ENCODE data around the gene ZSCAN25. TPM values are rescaled to one million over a fixed set of nuclear protein-coding genes. Genes with fewer than 3 reads are reported as not detected.

ZSCAN25 gene
- total and polyA plus RNA-seq, 2 of the 13 experiments (the other 11 are each of a cell fraction or from before 2014, with no cell fraction given) = 12.1 to 16.8 TPM

DNA sequence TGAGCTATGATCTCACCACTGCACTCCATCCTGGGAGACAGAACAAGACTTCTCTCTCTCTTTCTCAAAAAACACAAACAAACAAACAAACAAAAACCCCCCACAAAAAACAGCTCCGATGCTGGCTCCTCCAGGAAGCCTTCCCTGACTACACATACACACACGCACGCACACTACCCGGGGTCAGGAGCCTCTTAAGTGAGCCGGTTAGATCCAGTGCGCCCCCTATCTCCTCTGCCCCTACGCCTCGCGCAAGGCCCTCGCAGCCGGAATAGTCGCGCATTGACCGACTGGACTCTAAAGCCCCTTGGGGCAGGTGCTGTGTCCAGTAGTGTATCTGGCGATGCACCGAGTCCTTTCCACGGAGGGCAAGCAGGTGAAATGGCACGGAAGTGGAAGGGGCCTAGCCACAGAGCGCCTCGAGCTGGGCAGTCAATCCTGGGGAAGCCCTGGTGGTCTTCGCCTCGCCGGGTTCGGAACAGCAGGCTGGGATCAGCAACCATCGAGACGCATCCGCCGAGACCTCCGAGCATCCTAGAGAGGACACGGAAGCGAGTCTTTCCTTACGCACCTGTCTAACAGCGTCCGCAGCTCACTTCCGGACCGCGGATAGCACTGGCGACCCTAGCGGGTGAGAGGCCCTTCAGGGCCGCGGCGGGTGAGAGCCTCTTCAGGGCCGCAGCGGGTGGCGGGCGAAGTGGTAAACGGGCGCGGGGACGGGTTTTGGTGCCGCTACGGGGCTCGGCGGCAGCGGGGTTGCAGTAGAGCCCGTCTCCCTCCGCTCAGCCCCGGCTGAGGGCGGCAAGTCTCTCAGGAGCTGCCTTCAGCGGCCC is at the start of gene ZSCAN25 (continued):
- TF ChIP-seq ZNF30 (CRISPR knock-in tag; IDR thresholded peaks at IDR 0.05) (peak; percentile 44), MAFG (CRISPR knock-in tag; IDR thresholded peaks at IDR 0.05) (no peak), TGIF2 (CRISPR knock-in tag; IDR thresholded peaks at IDR 0.05) (peak; percentile 87), ETV6 (CRISPR knock-in tag; conservative IDR thresholded peaks at IDR 0.05) (peak; percentile 44), ARNTL (CRISPR knock-in tag; IDR thresholded peaks at IDR 0.05) (no peak), ZNF777 (CRISPR knock-in tag; IDR thresholded peaks at IDR 0.05) (peak; percentile 67), DMAP1 (CRISPR knock-in tag; IDR thresholded peaks at IDR 0.05) (peak; percentile 78), ERF (CRISPR knock-in tag; IDR thresholded peaks at IDR 0.05) (peak; percentile 84; the same call in 1 of the 2 replicates), MYC (CRISPR knock-in tag; IDR thresholded peaks at IDR 0.05; ENCODE audit: borderline replicate concordance) (peak; percentile 85; the same call in 1 of the 2 replicates), SATB2 (CRISPR knock-in tag; IDR thresholded peaks at IDR 0.05) (peak; percentile 92), KDM1A (CRISPR knock-in tag; IDR thresholded peaks at IDR 0.05) (no peak; the same call in 1 of the 2 replicates), NFE2 (CRISPR knock-in tag; IDR thresholded peaks at IDR 0.05) (no peak), ZSCAN22 (CRISPR knock-in tag; IDR thresholded peaks at IDR 0.05) (peak; percentile 50; the same call in 1 of the 2 replicates), FIP1L1 (IDR thresholded peaks at IDR 0.05; ENCODE audit: borderline replicate concordance, insufficient read depth, low read depth, low read length) (no peak), HCFC1 (IDR thresholded peaks at IDR 0.05; ENCODE audit: low read depth, low read length) (peak; percentile 69), JDP2 (CRISPR knock-in tag; IDR thresholded peaks at IDR 0.05; ENCODE audit: borderline replicate concordance) (no peak), ZNF615 (CRISPR knock-in tag; IDR thresholded peaks at IDR 0.05; ENCODE audit: borderline replicate concordance) (no peak), PRDM10 (CRISPR knock-in tag; IDR thresholded peaks at IDR 0.05; ENCODE audit: low read depth) (0 out of 2 replicates have a peak, but pooled peaks have one; percentile 23), SCMH1 (CRISPR knock-in tag; IDR thresholded peaks at IDR 0.05; ENCODE audit: borderline replicate concordance) (no peak), ZBTB7A (CRISPR knock-in tag; IDR thresholded peaks at IDR 0.05) (peak; percentile 94)
- TF ChIP-seq, protein P1, sequence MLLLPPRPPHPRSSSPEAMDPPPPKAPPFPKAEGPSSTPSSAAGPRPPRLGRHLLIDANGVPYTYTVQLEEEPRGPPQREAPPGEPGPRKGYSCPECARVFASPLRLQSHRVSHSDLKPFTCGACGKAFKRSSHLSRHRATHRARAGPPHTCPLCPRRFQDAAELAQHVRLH (CRISPR knock-in tag; IDR thresholded peaks at IDR 0.05; ENCODE audit: borderline replicate concordance, low read depth) = peak; percentile 93
- TF ChIP-seq, protein P2, sequence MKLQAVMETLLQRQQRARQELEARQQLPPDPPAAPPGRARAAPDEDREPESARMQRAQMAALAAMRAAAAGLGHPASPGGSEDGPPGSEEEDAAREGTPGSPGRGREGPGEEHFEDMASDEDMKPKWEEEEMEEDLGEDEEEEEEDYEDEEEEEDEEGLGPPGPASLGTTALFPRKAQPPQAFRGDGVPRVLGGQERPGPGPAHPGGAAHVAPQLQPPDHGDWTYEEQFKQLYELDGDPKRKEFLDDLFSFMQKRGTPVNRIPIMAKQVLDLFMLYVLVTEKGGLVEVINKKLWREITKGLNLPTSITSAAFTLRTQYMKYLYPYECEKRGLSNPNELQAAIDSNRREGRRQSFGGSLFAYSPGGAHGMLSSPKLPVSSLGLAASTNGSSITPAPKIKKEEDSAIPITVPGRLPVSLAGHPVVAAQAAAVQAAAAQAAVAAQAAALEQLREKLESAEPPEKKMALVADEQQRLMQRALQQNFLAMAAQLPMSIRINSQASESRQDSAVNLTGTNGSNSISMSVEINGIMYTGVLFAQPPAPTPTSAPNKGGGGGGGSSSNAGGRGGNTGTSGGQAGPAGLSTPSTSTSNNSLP (IDR thresholded peaks at IDR 0.05; ENCODE audit: low read depth, low read length) = peak; percentile 51; the same call in 1 of the 2 replicates
- TF ChIP-seq, protein P3, sequence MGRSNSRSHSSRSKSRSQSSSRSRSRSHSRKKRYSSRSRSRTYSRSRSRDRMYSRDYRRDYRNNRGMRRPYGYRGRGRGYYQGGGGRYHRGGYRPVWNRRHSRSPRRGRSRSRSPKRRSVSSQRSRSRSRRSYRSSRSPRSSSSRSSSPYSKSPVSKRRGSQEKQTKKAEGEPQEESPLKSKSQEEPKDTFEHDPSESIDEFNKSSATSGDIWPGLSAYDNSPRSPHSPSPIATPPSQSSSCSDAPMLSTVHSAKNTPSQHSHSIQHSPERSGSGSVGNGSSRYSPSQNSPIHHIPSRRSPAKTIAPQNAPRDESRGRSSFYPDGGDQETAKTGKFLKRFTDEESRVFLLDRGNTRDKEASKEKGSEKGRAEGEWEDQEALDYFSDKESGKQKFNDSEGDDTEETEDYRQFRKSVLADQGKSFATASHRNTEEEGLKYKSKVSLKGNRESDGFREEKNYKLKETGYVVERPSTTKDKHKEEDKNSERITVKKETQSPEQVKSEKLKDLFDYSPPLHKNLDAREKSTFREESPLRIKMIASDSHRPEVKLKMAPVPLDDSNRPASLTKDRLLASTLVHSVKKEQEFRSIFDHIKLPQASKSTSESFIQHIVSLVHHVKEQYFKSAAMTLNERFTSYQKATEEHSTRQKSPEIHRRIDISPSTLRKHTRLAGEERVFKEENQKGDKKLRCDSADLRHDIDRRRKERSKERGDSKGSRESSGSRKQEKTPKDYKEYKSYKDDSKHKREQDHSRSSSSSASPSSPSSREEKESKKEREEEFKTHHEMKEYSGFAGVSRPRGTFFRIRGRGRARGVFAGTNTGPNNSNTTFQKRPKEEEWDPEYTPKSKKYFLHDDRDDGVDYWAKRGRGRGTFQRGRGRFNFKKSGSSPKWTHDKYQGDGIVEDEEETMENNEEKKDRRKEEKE (IDR thresholded peaks at IDR 0.05) = no peak

Data from HepG2 (cell line).